Renal cortical epithelial cell (primary cell): ENCODE measurements around the gene MYL5. TPM values are rescaled to one million over a fixed set of nuclear protein-coding genes. Genes with fewer than 3 reads are reported as not detected.
"Not testable (repeated sequence)": the region's sequence is repeated elsewhere in the genome, so short reads cannot be mapped to it uniquely, and the experiment has no call there.

Experiments used
- DNase-seq: peaks from one replicate; pipeline ENCODE4 v3.0.0-alpha.2; 2011; ENCODE audit warnings: low read depth
- total RNA-seq: library from RNA; depleted of rRNA; stranded (reverse); fragments of >200 nt; gene quantifications from 2 replicates; pipeline ENCODE4 v1.2.3, GENCODE V29; 2014

Gene MYL5
- total RNA-seq, 1 donor from 2014 or later: 10.3 TPM

DNA sequence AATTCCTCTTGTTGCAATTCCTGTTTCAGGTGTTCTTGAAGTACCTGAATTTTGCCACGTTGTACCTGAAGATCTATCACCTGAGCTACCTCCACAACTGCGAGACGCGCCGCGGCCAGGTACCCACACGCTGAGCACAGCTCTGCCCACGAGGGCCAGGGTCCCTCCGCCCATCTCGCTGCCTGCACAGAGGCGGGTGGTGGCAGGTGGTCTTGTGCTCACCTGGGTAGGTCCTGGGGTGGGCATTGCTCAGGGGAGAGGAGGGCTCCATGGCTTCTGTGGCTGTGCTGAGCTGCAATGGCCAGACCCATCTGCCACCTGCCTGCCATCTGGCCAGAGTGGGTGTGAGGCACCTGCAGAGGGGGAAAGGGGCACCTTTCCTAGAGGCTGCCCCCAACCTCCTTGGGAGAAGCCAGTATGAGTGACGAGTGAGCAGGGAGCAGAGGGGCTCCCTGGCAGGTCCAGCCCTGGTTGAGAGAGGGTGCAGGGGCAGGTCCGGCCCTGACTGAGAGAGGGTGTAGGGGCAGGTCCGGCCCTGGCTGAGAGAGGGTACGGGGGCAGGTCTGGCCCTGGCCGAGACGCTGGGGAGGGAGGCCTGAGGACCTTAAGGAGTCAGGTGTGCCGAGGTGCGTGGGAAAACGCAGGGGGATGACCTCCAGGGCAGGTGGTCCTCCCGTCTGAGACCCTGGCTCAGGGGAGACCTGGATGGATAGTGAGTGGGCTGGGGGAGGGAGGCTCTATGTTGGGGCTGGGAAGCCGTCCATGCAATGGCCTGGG, 38.3 kb upstream of the MYL5 start:
- no peak for DNase-seq

DNA sequence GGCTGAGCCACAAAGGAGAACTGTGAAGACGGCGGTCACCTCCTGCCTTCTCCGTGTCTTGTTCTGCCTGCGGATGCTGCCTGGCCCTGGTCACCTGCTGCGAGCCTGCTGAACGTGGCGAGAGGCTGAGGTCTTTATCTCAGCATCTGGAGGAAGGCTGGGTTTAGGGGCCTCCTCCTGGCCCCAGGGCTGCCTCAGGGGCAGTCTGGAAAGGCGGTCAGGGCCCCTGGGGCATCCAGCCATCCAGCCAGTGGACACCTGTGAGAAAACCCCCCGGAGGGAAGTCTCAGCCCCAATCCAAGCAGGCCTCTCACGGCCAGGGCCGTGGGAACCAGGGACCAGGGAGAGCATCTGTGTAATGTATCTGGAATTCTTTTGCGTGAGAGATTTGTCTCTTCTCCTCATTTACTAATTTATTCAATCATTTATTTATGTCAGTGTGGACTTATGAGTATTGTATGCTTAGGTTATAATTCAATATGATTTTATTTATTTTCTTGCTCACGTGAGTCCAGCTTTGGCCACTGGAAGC, 37.6 kb upstream of the MYL5 start:
- no peak for DNase-seq

DNA sequence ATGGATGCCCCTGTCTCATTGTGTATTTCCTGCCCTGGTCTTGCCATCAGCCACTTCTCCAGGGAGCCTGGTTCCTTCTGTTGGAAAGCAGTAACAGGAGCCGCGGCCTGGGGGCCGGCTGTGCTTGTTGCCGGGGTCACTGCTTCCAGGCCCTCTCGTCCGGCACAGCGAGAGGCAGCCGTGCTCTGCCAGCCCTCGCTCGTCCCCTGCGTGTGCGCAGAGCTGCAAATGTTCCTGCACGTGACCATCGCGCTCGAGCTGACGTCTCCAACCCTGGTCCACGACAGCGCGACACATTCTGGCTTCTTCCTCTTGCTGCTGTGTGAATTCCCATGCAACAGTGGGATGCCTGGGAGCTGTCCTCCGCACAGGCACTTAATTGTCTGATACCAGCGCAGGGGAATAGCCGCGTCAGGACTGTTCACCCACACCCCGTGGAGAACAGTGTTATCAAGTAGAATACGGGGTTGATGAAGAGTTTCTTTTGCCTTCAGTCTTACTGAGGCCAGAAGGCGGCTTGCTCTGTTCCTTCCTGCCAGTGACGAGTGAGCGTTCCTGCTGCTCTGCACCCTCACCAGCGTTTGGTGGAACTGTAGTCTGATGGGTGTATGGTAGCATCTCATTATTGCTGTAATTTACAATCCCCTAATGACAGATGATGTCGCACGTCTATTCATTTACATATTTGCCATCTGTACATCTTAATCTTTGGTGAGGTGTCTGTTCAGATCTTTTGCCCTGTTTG, 36.6 kb upstream of the MYL5 start:
- no peak for DNase-seq

DNA sequence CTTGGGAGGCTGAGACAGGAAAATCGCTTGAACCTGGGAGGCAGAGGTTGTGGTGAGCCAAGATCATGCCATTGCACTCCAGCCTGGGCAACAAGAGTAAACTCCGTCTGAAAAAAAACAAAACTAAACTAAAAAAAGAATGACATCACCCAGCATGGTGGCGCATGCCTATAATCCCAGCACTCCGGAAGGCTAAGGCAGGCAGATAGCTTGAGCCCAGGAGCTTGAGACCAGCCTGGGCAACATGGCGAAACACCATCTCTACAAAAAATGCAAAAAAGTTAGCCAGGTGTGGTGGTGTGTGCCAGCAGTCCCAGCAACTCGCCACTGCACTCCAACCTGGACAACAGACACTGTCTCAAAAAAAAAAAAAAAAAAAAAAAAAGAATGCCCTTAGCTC, 32.0 kb upstream of the MYL5 start:
- not testable (repeated sequence) for DNase-seq

DNA sequence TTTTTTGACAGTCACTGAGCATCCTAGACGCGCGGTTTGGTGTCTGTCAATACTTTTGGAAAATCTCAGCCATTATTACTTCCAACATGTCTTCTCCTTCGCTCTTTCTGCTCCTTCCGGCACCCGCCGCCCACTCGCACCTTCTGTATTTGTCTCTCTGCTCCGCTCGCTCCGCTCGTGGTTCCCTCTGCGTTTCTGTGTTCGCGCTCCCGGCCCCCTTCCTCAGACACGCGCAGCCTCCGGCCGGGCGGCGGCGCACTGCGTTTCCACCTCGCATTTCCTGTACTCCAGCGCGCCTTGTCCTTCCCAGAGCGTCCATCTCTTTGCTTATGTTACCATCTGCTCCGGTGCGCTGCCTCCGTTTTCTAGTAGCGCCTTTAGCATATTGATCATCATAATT, 27.9 kb upstream of the MYL5 start:
- DNase-seq: no peak

DNA sequence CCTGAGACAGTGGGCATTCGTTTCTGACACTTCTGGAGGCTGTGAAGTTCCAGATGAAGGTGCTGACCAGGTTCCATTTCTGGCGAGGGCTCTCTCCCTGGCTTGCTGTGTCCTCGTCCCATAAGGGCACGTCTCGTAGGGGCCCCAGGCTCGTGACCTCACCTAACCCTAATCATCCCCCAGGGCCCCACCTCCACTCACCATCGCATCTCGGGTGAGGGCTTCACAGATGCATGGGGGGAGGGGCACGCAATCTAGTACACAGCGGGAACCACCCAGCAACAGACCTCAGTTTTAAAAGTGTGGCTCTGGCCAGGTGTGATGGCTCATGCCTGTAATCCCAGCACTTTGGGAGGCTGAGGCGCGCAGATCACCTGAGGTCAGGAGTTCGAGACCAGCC, 26.9 kb upstream of the MYL5 start:
- DNase-seq: no peak

DNA sequence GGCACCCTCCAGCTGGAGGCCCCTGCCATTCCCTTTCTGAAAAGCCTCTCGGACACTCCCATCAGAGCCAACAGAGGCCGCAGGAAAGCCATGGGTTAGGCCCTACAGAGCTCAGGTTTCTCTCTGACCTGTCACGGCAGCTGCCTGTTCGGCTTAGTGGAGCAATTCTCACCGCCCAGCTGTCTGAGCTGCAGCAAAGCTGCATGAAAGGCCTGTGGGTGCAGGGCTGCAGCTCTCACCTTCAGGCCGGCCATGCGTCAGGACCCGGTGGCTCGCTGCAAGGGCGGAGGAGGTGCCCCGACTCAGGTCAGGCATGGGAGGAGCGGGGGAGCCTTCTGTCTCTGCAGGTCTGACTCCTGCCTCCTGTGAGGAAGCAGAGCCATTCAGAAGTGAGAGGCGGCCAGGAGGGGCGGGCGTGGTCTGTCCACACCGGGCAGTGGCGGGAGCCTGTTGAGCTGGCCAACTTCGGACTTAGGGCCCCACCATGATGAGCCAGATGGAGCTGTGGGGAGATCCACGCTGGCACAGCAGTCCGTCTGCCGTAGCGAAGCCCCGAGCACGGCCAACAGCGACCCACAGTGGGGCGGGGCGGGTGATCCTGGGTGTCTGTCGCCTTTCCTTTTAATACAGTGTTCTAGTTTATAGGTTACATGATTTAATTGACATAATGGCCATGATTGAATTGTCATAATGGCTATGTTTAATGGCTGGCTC, 25.6 kb upstream of the MYL5 start:
- DNase-seq: no peak

DNA sequence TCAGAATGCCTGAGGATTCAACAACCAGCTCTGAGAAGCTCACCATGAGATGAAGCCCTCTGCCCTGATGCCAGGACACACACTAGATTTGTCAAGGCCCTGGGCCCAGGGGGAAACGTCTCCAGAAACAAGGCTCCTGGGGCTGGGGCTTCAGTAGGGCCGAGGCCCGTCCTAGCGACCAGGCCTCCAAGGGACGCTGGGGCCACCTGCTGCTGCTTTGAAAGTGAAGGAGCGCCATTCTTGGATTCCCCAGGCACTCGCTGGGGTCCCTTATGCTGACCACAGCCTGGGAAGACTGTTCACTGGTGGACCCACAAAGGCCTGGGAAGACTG, 25.1 kb upstream of the MYL5 start:
- no peak for DNase-seq

DNA sequence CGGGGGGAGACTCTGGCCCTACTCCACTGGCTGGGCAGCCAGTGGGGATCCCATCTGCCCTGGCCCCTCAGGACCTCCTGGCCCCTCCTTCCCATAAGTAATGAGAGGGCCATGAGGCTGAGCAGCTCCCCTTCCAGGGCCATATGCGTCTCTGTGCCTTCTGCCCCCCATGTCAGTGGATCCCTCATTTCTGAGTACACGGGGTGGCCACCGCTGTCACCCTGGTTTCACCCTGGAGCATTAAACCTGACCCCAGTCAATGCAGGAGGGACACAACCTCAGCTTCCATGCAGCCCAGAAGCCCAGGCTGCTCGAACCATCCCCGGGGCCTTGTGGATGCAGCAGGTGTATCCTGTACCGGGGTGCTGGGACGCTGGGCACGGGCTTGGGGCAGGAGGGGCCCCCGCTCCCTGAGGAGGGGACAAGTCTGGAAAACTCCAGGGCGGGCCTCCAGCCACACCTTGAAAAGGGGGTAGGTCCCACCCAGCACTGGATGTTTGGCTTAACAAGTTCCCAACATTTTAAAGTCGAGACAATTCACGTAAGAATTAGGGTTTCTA, 24.5 kb upstream of the MYL5 start:
- no peak for DNase-seq

DNA sequence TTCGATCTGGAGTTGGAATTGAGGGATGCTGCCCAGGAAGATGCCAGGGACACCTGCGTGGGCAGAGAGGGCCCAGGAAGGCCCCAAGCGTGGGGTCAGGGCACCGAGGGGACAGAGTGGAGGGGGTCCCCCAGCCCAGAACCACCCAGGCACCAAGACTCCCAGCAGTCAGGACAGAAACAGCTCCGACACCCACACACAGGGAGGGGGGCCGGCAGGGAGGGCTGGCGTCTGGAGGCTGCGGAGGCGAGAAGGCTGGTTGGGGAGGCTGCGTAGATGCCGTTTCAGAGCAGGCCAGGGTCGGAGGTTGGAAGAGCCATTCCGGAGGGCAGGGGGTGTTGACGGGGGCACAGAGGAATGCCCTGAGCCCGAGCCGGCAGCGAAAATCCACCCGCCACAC, 23.9 kb upstream of the MYL5 start:
- no peak for DNase-seq

DNA sequence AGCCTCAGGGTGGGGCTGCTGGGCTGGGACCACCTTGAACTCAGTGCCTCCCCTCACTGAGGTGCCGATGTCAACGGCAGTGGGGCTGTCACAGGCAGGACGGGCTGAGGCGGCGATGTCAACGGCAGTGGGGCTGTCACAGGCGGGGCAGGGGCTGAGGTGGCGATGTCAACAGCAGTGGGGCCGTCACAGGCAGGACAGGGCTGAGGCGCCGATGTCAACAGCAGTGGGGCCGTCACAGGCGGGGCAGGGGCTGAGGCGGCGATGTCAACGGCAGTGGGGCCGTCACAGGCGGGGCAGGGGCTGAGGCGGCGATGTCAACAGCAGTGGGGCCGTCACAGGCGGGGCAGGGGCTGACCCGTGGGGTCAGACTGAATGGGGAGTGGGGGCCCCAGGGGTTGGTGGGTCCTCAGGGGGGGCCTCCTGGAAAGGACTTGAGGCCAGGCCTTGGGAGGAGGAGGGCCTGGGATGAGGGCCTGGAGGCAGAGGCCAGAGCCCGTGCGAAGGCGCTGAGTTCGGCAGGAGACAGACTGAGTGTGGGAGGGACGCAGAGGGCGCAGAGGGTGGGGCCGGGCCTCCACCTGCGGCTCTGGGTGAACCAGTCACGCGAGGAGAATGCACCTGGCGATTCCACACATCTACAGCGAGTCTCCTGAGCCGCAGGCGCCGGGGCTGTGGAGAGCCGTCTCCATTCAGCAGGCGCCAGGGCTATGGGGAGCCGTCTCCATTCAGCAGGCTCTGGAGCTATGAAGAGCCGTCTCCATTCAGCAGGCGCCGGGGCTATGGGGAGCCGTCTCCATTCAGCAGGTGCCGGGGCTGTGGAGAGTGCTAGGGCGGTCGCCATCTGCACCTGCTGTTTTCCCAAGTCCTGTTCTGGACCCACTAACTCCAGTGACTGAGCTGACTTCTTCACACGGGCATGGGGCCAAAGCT, 23.1 kb upstream of the MYL5 start:
- DNase-seq: no peak

DNA sequence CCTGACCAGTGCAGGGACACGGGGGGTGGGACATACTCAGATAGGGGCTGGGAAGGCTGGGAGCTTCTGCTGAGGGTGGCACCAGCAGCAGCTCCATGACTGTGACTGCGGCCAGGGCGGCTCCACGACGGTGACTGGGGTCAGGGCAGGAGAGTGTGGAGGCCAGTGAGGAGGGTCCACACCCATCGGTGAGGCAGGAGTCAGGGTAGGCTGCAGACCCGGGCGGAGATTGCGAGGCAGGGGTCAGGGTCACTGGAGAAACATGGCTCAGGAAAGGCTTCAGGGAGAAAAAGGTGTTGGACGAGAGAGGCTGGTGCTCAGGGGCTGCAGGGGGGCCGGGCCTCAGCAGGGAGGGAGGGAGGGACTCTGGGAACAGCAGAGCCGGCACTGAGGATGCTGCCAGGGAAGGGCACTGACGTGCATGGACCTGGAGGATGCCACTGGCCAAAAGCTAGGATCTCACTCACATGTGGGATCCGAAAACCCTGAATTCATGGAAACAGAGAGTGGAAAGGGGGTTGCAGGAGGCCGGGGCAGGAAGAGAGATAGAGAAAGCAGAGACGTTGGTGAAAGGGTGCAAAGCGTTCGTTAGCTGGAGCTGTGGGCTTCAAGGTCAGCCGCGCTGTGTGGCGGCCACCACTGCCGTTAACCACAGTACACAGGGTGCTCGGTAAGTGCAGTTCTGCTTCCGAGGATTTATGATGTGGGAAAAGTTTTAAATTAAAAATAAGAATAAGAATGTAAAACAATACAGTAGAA, 22.3 kb upstream of the MYL5 start:
- DNase-seq: no peak

DNA sequence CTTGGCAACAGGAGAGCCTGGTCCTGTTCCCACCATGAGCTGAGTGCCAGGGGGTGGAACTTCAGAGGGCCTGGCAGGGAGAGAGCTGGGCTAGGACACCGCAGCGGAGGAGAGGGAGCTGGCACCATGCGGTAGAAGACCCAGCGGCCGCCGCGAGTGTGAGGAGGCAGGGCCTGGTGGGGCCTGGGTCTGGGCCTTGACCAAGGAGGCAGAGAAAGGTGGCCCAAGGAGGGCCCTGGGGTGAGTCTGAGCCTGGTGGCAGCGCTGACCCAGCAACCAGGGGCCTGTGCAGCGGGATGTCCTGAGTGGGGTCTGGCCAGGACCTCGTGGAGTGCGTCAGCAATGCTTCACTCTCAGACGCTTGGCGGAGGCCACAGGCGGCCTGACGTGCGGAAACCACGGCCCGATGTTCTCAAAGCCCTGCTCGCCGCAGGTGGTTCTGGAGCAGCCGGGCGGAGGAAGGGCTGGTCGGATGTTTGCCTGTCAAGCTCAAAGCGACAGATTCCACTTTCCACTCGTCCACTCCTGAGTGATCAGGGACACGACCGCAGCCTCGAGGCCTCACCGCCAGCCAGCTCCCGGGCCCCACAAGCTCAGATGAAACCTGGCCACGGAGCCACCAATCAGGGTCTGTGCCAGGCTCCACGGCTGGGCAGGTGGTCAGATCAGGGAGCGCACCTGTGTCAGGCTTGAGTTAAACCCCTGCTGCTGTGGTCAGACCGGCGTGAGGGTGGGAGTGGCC, 21.1 kb upstream of the MYL5 start:
- no peak for DNase-seq

DNA sequence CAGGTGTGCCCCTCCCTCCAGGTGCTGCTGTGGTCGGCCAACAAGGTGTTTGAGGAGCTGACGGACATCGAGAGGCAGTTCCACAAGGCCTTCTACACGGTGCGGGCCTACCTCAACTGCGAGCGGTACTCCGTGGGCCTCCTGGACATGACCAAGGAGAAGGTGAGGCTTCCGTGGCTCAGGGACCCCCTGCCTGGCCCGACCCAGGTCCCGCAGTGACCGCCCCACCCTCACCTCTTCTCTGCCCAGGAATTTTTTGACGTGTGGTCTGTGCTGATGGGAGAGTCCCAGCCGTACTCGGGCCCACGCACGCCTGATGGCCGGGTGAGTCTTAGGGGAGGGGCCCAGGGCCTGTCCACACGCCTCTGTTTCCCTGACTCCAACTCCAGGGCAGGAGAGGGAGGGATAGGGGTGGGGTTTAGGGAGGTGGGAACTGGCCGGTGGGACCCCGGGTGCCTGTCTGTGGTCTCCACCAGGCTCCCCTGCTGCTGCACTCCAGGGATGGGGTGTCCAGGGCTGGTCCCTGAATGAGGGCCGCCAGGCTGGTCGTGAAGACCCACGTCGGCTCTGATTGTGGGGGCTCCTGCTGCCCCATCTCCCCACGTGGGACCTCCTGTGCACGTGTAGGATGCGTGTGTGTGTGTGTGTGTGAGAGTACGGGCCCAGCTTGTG, 20.4 kb upstream of the MYL5 start:
- no peak for DNase-seq

DNA sequence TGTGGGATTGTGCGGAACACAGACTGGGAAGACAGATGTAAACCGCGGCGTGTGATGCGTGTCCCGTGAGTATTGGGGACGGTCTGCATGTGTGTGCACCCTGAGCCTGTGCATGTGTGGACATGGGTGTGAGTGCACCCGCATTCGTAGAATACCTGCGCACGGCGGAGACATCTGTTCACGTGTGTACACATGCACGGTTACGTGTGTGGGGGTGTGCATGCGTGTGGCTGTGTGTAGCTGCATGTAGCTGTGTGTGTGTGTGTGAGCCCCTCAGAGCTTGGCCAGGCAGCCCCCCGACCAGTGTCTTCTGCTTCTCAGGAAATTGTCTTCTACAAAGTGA, 19.9 kb upstream of the MYL5 start:
- no peak for DNase-seq

DNA sequence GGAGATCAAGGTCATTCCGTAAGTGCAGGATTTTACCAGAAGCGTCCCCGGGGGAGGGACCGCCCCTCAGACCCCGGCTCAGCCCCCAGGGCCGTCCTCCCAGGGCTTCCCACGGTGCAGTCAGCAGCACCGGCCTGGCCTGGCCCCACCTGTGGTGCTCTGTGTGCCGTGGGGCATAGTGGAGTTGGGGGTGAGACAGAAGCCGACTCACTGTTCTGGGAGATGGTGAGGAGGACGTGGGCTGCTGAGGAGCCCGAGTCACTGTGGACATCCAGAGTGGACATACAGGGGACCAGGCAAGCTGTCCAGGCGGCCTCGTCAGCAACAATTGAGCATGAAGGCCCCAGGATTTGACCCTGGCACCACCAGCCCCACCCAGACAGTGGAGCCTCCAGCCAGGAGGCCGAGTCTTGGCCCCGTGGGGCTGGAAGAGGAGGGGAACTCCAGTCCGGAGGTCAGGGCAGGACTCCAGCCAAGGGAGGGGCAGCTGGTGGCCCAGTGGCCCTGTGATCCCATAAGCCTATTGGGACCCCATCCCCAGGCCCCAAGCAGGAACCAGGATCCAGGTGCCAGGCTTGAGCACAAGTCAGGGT, 19.4 kb upstream of the MYL5 start:
- DNase-seq: no peak

DNA sequence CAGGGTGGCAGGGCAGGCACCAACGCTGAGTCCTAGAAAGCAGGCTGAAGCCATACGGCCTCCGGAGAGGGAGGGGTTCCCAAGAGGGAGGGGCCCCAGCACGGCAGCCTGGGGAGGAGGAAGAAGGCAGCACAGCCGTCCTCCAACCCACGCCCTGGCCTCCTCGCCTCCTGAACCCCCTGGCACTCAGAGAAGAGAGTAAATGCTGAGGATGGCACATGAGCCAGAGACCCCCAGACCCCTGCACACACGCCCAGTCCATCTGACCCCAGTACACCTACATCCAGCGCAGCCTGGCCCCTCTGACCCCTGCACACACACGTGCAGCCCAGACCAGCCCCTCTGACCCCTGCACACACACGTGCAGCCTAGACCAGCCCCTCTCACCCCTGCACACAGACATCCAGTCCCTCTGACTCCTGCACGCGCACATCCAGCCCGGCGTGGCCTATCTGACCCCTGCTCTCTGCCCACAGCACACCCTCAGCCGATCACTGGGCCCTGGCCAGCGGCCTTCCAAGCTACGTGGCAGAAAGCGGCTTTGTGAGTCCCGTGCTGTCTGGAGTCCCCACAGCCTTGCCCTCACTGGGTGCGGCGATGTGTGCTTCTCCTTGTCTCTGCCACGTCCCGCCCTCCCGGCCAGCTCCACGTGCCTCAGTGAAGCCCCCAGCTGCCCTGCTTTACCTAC, 18.7 kb upstream of the MYL5 start:
- DNase-seq: no peak
